GM21360 (cell line): ENCODE data around the gene CRELD2.
"Not testable (repeated sequence)": the region's sequence is repeated elsewhere in the genome, so short reads cannot be mapped to it uniquely, and the experiment has no call there.

Source experiments
- ATAC-seq: cut with Tn5 transposase; IDR thresholded peaks from one replicate; pipeline ENCODE4 v1.9.1; 2021; ENCODE audit warnings: mild to moderate bottlenecking, moderate library complexity; ENCODE audit not compliant: unreplicated experiment

CRELD2 gene

GRCh38 chr22:49943405-49943765, 25.0 kb downstream of the CRELD2 start:
- no peak for ATAC-seq

DNA sequence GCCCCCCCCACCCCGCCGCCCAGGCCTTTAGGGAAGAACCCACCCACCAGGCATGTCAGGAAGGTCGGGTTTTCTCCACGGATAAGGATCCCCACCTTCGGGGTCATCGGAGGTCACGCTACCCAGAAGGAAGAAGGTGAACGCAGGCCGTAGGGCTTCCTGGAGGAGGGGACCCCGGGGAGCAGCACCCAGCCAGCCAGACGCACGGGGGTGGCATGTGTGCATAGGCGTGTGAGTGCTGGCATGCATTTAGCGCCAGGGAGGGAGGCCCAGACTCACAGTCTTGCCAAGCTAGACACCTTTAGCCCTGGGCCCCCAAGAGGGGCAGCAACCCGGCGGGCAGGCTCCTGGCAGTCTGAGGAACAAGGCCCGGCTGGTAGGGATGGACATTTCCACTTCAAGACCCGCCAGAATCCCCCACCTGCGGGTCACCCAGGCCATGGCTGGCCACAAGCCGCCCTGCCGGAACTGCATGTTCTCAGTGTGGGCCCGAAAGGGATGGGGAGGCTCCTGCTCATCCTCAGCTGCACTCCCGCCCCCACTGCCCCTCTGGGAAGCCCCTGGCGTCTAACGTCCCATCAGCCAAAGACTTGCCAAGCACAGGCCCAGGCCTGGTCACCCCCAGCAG, 25.5 kb downstream of the CRELD2 start:
- no peak for ATAC-seq

GRCh38 chr22:49944399-49944891, 26.0 kb downstream of the CRELD2 start:
- ATAC-seq = no peak

- not testable (repeated sequence) for ATAC-seq
Observed at GRCh38 chr22:49945042-49945794, 26.8 kb downstream of the CRELD2 start.

GRCh38 chr22:49946612-49947295, 28.3 kb downstream of the CRELD2 start:
- ATAC-seq = no peak

- no peak for ATAC-seq
Observed at GRCh38 chr22:49947296-49947622, 28.8 kb downstream of the CRELD2 start.

GRCh38 chr22:49948116-49948957, 29.9 kb downstream of the CRELD2 start:
- no peak for ATAC-seq

DNA sequence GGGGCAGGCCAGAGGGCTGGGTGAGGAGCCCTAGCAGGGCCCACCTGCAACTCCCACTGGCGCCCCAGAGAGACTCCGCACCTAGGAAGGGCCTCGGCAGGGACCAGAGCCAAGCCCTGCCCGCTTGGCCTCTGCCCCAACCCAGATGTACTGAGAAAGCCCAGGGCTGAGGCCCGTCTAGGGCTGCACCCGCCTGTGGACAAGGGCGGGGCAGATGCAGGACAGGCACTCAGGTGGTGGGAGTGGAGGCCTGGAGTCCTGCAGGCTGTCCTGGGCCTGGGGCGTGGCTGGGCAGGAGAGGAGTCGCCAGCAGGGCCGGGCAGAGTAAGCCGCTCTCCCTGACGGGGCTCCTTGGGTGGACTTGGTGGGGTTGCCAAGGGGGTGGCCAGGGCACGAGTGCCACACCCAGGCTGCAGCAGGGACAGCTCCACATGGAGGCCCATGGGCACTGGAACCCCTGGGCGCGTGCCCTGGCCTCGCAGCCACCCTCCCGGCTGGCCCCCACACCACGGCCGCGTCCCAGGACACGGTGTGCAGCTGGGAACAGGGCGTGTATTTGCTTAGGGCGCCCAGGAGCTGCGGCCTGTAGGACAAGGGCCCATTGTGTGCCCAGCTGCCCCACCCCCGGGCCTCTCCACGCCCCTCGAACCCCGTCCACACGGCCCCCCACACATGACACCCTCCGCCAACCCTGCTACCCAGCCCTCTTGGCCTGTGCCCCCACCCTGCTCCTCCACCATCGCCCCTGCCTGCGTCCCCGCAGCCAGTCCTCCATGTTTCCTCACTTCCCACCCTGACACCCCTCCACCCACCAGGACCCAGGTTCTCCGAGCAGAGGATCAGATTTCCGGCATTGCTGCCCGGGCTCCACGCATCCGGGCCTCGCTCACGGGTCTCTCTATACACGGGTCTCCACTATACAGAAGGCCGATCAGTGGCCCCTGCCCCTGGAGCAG, 30.8 kb downstream of the CRELD2 start:
- ATAC-seq = no peak

DNA sequence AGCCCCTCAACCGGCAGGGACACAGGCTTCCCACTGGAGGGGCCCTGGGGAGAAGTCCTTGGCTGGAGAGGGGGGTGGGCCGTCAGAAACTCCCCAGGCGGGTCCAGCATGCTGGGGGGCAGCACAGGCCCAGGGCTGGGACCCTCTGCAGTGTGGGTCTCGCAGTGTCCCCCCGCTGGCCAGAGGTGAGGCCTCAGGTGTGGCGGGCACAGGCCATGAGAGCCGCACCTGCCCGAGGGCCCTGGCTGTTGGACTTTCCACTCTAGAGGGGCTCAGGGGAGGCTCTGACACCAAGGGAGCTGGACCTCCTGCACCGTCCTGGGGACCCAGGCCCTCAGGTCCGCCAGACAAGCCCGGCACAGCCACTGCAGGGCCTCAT, 31.5 kb downstream of the CRELD2 start:
- no peak for ATAC-seq

DNA sequence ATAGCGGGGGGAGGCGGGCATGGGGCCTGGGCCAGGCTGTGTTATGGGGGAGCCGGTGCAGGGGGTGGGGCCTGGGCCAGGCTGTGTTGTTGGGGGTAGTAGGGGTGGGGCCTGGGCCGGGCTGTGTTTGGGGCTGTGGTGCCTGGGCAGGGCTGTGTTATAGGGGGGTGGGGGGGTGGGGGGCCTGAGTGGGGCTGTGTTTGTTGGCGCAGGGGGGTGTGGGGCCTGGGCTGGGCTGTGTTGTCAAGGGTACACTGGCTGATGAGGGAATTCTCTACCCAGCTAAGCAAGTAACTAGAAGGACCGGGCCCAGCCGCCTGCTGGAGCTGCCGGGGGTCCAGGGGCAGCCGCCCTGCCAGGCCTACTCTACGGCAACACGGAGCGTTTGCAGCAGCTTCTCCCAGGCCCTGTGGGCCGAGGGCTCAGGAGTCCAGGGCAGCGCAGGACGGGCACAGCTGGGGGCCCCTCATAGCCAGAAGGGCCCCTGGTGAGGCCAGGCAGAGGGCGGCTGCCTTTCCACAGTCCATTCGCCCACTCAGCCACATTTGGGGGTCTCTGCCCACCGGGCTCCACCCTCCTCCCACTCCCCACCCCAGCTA, 32.1 kb downstream of the CRELD2 start:
- ATAC-seq = no peak

DNA sequence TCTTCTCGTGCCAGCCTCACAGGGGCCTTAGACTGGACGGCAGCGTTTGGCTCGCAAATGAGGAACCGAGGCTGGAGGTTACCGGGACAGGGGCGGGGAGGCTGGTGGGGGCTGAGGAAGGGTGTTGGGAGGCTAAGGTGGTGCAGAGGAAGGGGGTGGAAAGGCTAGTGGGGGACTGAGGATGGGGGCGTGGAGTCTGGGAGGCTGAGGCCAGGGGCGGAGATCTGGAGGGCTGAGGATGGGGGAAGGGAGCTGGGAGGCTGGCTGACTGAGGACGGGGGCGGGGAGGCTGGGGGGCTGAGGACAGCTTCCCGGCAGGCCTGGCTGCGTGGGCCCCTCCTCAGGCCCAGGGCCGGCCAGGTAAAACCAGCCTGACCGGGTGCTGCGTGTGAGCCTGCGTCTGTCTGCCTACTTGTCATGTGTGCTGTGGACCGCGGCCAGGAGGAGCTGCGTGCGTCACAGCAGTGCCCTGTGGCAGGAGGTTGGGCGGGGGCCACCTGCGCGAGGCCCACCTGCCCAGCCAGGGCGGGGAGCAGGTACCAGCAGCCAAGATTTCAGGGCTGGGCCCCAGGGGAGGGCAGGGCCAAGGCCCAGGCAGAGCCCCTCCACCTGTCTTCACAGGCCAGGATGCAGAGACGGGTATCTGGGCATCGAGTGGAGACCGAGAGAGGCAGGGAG, 32.7 kb downstream of the CRELD2 start:
- ATAC-seq = no peak

GRCh38 chr22:49951678-49951985, 33.2 kb downstream of the CRELD2 start:
- no peak for ATAC-seq

DNA sequence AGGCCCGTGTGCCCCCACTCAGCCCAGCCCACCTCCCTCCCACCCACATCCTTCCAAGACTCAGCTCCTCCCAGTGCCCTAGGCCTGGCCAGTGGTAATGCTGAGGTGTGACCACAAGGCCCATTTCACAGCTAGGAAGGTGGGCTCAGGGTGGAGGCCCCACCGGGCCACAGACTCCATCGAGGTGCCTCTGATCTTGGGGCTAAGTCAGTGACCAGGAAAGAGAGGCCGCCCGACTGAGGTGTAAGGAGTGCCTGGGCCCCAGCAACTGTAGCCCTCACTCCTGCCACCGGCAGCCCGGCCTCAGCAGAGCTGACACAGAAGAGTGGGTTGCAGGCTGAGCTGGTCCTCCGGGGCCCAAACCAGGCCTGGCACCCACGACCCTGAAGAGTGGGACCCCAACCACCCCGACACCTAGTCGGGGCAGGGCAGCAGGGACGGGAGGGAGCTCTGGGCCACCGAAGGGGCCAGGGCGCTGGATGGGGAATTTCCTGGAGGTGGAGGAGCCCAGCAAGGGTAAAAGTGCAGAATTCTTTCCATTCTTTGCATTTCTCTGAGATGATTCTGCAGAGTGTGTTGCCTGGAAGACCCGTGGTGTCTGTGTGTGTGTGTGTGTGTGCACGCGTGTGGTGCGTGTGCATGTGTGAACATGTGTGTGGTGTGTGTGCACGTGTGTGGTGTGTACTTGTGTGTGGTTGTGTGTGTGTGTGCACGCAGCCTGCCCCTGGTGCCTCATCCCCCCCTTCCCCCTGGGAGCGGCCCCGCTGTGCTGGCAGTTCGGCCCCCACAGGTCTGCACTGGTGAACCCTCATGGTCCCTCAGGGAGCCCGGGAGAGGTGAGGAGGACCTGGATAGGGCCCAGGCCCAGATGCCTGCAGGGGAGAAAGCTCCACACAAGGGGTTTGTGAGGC, 33.8 kb downstream of the CRELD2 start:
- no peak for ATAC-seq

DNA sequence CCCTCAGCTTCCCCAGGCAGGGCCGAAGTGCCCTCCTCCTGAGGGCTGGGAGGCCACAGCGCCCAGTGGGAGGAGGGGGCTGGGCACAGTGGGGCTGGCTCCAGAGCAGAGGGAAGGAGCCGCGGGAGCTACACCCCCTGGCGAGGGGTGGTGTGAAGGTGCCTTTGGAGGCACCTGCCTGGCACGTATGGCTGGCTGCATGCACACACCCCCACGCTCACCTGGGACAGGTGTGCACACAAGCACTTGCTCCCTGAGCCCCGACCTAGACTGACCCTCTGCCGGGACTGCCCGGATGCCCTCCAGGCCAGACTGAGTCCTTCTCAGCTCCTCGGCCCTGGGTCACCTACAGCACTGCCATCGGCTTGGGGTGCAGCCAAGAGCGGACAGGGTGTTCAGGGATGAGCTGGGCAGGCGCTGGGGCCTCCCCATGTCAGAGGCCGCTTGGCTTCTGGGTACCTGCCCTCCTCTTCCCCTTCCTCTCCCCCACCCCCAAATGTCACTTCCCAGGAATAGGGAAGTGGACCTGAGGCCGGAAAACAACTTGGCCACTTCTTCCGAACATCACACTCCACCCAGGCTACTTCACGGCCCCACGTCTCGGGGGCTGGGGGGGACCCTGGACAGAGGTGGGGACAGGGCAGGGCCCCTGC, 34.7 kb downstream of the CRELD2 start:
- ATAC-seq = no peak

GRCh38 chr22:49953680-49954344, 35.4 kb downstream of the CRELD2 start:
- ATAC-seq = no peak

GRCh38 chr22:49954354-49954753, 35.9 kb downstream of the CRELD2 start:
- no peak for ATAC-seq

GRCh38 chr22:49954991-49955580, 36.7 kb downstream of the CRELD2 start:
- no peak for ATAC-seq
